GM20000 (cell line): ENCODE data around the gene STX8.

ENCODE experiments used
- DNase-seq: peaks from one replicate; pipeline ENCODE4 v3.0.0; 2012; ENCODE audit warnings: low spot score
- CTCF ChIP-seq: IDR thresholded peaks from 2 replicates; pipeline ENCODE4 v1.5.1; 2012; ENCODE audit warnings: mild to moderate bottlenecking, control low read depth; ENCODE audit errors: extremely low read depth, missing control alignments

The STX8 gene

GRCh38 chr17:9205520-9206409 lies 369.9 kb downstream of the STX8 start:
- TF ChIP-seq CTCF, result no peak
- DNase-seq, result no peak

GRCh38 chr17:9204637-9205329 lies 370.8 kb downstream of the STX8 start:
- no peak for TF ChIP-seq CTCF
- DNase-seq, result no peak

GRCh38 chr17:9203771-9204425 lies 371.7 kb downstream of the STX8 start:
- DNase-seq, result no peak
- TF ChIP-seq CTCF, result no peak

GRCh38 chr17:9202532-9202931 lies 373.1 kb downstream of the STX8 start:
- no peak for TF ChIP-seq CTCF
- DNase-seq, result no peak

- peak; percentile 71 for DNase-seq
- TF ChIP-seq CTCF, result no peak
Observed at GRCh38 chr17:9200699-9201359, 374.8 kb downstream of the STX8 start.
